ENCODE measurements around the gene WNK4.

DNA sequence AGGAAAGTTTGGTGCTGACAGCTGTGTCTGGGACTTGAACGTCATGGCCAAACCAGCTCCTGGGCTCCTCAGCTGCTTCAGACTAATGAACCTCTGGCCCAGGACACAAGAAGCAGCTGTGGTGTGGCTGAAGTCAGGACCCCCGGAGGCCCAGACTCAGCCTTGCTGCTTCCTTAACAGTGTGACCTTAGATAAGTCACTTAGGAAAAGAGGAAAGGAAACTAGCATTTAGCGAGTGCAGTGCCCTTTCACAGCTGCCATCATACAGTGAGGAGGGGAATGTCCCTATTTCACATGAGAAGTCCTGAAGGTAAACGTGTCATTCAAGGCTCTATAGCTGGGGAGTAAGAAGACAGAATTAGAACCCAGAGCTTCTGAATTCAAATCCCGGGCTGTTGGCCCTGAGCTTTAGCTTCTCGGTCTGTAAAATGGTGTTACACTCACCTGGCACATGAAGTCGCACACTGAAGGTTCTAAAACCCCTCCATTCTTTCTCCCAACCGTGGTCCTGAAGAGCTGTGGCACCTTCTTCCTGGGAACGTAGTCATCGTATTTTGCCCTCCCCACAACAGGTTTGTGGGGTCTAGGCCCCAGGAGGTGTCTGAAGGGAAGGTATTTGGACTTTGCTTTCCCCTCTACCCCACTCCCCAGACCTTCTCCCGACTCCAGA lies 20.3 kb upstream of the WNK4 start:
- no peak for TF ChIP-seq POLR2AphosphoS5 (IDR thresholded peaks at IDR 0.05; ENCODE audit: low read depth)
- TF ChIP-seq, protein P1, sequence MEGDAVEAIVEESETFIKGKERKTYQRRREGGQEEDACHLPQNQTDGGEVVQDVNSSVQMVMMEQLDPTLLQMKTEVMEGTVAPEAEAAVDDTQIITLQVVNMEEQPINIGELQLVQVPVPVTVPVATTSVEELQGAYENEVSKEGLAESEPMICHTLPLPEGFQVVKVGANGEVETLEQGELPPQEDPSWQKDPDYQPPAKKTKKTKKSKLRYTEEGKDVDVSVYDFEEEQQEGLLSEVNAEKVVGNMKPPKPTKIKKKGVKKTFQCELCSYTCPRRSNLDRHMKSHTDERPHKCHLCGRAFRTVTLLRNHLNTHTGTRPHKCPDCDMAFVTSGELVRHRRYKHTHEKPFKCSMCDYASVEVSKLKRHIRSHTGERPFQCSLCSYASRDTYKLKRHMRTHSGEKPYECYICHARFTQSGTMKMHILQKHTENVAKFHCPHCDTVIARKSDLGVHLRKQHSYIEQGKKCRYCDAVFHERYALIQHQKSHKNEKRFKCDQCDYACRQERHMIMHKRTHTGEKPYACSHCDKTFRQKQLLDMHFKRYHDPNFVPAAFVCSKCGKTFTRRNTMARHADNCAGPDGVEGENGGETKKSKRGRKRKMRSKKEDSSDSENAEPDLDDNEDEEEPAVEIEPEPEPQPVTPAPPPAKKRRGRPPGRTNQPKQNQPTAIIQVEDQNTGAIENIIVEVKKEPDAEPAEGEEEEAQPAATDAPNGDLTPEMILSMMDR (conservative IDR thresholded peaks at IDR 0.05; ENCODE audit: low read depth in 2 of 2) = no peak
- TF ChIP-seq NANOG (IDR thresholded peaks at IDR 0.05; ENCODE audit: borderline replicate concordance) = no peak
- TF ChIP-seq EZH2phosphoT487 (IDR thresholded peaks at IDR 0.05; ENCODE audit: unreplicated experiment) = no peak
- no peak for TF ChIP-seq EZH2 (IDR thresholded peaks at IDR 0.05; ENCODE audit: low read depth, unreplicated experiment)
- TF ChIP-seq JUNB (IDR thresholded peaks at IDR 0.05; ENCODE audit: unreplicated experiment) = no peak
- no peak for TF ChIP-seq CREB1 (CRISPR knock-in tag; IDR thresholded peaks at IDR 0.05; ENCODE audit: low read depth)

All from GM23338 (cell line).